IMR-90 (cell line): ENCODE measurements around the gene GATD1.

Source experiments
- BHLHE40 ChIP-seq: fragments of 150-350 bp; IDR thresholded peaks from 2 replicates; pipeline ENCODE4 v1.6.1; 2016; ENCODE audit warnings: mild to moderate bottlenecking, low read depth, low read length
- CEBPB ChIP-seq: IDR thresholded peaks from 2 replicates; pipeline ENCODE4 v1.6.1; 2012; ENCODE audit warnings: low read depth, low read length, improper control_type of control experiment
- CHD1 ChIP-seq: IDR thresholded peaks from 2 replicates; pipeline ENCODE4 v1.6.1; 2012; ENCODE audit warnings: low read depth, low read length, improper control_type of control experiment
- MAFK ChIP-seq: IDR thresholded peaks from 2 replicates; pipeline ENCODE4 v1.6.1; 2012; ENCODE audit warnings: low read depth, low read length, improper control_type of control experiment
- MAZ ChIP-seq: IDR thresholded peaks from 2 replicates; pipeline ENCODE4 v1.6.1; 2012; ENCODE audit warnings: low read depth, mild to moderate bottlenecking, low read length, improper control_type of control experiment, moderate library complexity, borderline replicate concordance
- NFE2L2 ChIP-seq: fragments of 150-350 bp; IDR thresholded peaks from 2 replicates; pipeline ENCODE4 v1.6.1; 2016; ENCODE audit warnings: low read depth, mild to moderate bottlenecking, low read length
- POLR2A ChIP-seq: IDR thresholded peaks from 2 replicates; pipeline ENCODE4 v1.6.1; 2012; ENCODE audit warnings: mild to moderate bottlenecking, low read depth, low read length
- RAD21 ChIP-seq: IDR thresholded peaks from 2 replicates; pipeline ENCODE4 v1.6.1; 2012; ENCODE audit warnings: low read length, improper control_type of control experiment
- RCOR1 ChIP-seq: IDR thresholded peaks from 2 replicates; pipeline ENCODE4 v1.6.1; 2012; ENCODE audit warnings: mild to moderate bottlenecking, low read length, improper control_type of control experiment; ENCODE audit not compliant: insufficient replicate concordance
- RFX5 ChIP-seq: IDR thresholded peaks from 2 replicates; pipeline ENCODE4 v1.8.0; 2012; ENCODE audit warnings: low read depth, mild to moderate bottlenecking, low read length, moderate library complexity
- SMC3 ChIP-seq: fragments of 150-350 bp; IDR thresholded peaks from 2 replicates; pipeline ENCODE4 v1.6.1; 2016; ENCODE audit warnings: low read depth, mild to moderate bottlenecking, antibody characterized with exemption, low read length, moderate library complexity
- TF ChIP-seq, protein P1 (sequence below): conservative IDR thresholded peaks from 2 replicates; pipeline ENCODE4 v1.5.1; 2012; ENCODE audit warnings: mild to moderate bottlenecking, low read depth, low read length, improper control_type of control experiment
- TF ChIP-seq, protein P2 (sequence below): fragments of 150-350 bp; IDR thresholded peaks from 2 replicates; pipeline ENCODE4 v1.6.1; 2016; ENCODE audit warnings: low read depth, mild to moderate bottlenecking, low read length, moderate library complexity, borderline replicate concordance
- TF ChIP-seq, protein P3 (sequence below): fragments of 150-350 bp; IDR thresholded peaks from 2 replicates; pipeline ENCODE4 v1.6.1; 2017; ENCODE audit warnings: mild to moderate bottlenecking, antibody characterized with exemption, low read length, low read depth

DNA sequence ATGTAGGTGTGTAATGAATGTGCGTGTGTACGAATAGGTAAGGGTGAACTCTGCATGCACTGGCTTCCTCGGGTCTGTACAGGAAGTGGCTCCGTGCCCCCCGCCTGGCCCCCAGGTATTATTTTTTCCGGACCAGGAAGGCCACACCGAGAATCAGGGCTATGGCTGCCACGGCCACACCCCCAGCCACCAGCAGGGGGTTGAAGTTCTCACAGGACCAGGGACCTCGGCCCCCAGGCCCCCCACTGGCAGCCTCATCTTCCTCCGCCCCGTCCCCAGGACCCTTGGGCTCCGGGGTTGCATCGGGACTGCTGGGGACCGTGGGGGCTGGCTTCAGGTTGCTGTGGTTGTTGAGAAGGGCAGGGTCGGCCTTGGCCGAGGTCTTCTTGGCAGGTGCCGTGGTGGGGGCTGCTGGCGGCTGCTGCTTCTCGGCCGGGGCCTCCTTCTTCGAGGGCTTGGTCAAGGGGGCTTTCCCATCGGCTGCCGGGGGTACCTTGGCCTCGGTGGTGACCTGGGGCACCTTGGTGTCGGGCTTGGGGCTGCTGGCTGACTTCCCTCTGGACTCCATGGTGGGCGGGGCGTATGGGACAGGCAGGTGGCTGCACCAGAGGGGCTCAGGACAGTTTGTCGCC, 10.8 kb upstream of the GATD1 start:
- TF ChIP-seq SMC3 (no peak), POLR2A (no peak), CHD1 (no peak), NFE2L2 (no peak), RCOR1 (no peak), CEBPB (no peak), MAFK (no peak), RFX5 (no peak), MAZ (no peak), BHLHE40 (no peak), RAD21 (no peak)
- TF ChIP-seq, protein P1, sequence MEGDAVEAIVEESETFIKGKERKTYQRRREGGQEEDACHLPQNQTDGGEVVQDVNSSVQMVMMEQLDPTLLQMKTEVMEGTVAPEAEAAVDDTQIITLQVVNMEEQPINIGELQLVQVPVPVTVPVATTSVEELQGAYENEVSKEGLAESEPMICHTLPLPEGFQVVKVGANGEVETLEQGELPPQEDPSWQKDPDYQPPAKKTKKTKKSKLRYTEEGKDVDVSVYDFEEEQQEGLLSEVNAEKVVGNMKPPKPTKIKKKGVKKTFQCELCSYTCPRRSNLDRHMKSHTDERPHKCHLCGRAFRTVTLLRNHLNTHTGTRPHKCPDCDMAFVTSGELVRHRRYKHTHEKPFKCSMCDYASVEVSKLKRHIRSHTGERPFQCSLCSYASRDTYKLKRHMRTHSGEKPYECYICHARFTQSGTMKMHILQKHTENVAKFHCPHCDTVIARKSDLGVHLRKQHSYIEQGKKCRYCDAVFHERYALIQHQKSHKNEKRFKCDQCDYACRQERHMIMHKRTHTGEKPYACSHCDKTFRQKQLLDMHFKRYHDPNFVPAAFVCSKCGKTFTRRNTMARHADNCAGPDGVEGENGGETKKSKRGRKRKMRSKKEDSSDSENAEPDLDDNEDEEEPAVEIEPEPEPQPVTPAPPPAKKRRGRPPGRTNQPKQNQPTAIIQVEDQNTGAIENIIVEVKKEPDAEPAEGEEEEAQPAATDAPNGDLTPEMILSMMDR: no peak
- TF ChIP-seq, protein P2, sequence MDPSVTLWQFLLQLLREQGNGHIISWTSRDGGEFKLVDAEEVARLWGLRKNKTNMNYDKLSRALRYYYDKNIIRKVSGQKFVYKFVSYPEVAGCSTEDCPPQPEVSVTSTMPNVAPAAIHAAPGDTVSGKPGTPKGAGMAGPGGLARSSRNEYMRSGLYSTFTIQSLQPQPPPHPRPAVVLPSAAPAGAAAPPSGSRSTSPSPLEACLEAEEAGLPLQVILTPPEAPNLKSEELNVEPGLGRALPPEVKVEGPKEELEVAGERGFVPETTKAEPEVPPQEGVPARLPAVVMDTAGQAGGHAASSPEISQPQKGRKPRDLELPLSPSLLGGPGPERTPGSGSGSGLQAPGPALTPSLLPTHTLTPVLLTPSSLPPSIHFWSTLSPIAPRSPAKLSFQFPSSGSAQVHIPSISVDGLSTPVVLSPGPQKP: no peak
- TF ChIP-seq, protein P3, sequence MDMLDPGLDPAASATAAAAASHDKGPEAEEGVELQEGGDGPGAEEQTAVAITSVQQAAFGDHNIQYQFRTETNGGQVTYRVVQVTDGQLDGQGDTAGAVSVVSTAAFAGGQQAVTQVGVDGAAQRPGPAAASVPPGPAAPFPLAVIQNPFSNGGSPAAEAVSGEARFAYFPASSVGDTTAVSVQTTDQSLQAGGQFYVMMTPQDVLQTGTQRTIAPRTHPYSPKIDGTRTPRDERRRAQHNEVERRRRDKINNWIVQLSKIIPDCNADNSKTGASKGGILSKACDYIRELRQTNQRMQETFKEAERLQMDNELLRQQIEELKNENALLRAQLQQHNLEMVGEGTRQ: no peak
